B cell (primary cell): ENCODE results near the gene MYH10. TPM values are rescaled to one million over a fixed set of nuclear protein-coding genes. Genes with fewer than 3 reads are reported as not detected.

ENCODE experiments used
- ATAC-seq: fragments of 200-7000 bp; cut with Tn5 transposase; one replicate; pipeline ENCODE4 v1.10.0; 2021; ENCODE audit warnings: low read depth, mild to moderate bottlenecking, moderate number of reproducible peaks, moderate library complexity
- CTCF ChIA-PET: fragments of 350-600 bp; sonication (Branson Sonifier 250); formaldehyde crosslinking; loops from one replicate; lab custom pipeline; 2021; ENCODE audit warnings: antibody characterized with exemption, inconsistent platforms; lab: Charles Lee
- POLR2A ChIA-PET: fragments of 350-600 bp; sonication (Branson Sonifier 250); formaldehyde crosslinking; loops from one replicate; lab custom pipeline; 2021; ENCODE audit warnings: antibody characterized with exemption; lab: Charles Lee
- DNase-seq: peaks from one replicate; pipeline ENCODE4 v3.0.0; 2013
- H2AFZ ChIP-seq: 2 replicates; pipeline ENCODE4 v1.6.1; 2012; ENCODE audit warnings: mild to moderate bottlenecking, low read depth, low read length; ENCODE audit not compliant: insufficient read depth, poor library complexity, severe bottlenecking
- H3K27ac ChIP-seq, 2 donors: 1 replicate in 1 of 2; 2 replicates in 1 of 2; pipeline ENCODE4 v1.5.1; 2012 to 2013; ENCODE audit warnings: low read length in 2 of 2, mild to moderate bottlenecking in 2 of 2, moderate library complexity in 1 of 2
- H3K27me3 ChIP-seq, 4 experiments: fragments of 200-600 bp in 1 of 4; sonication (generic) in 1 of 4; replicated peaks in 1 of 4; 1 replicate in 2 of 4; 2 replicates in 2 of 4; pipeline versions ENCODE4 v1.6.1 to v1.7.0; 2013 to 2016; ENCODE audit warnings: low read length in 3 of 4, mild to moderate bottlenecking in 2 of 4, mixed read lengths in 1 of 4, moderate library complexity in 1 of 4; ENCODE audit not compliant: insufficient read depth in 4 of 4, control insufficient read depth in 3 of 4; ENCODE audit errors: control extremely low read depth in 1 of 4
- H3K36me3 ChIP-seq, 2 experiments: replicated peaks in 1 of 2; 1 replicate in 1 of 2; 2 replicates in 1 of 2; pipeline versions ENCODE4 v1.6.1 to v1.7.1; 2013; ENCODE audit warnings: low read length in 1 of 2; ENCODE audit not compliant: insufficient read depth in 2 of 2, control insufficient read depth in 1 of 2; ENCODE audit errors: control extremely low read depth in 1 of 2, extremely low read depth in 1 of 2
- H3K4me1 ChIP-seq, 2 donors: fragments of 200-600 bp in 1 of 2; sonication (generic) in 1 of 2; 1 replicate in 1 of 2; 2 replicates in 1 of 2; pipeline versions ENCODE4 v1.5.1 to v1.6.1; 2013 to 2017; ENCODE audit warnings: low read length in 2 of 2; ENCODE audit not compliant: control insufficient read depth in 2 of 2, insufficient read depth in 2 of 2
- H3K4me2 ChIP-seq: replicated peaks from 2 replicates; pipeline ENCODE3; 2012; ENCODE audit warnings: mild to moderate bottlenecking, low read depth, low read length; ENCODE audit not compliant: poor library complexity, severe bottlenecking
- H3K4me3 ChIP-seq, 5 experiments: fragments of 200-600 bp in 1 of 5; sonication (generic) in 1 of 5; 1 replicate in 3 of 5; 2 replicates in 2 of 5; pipeline versions ENCODE4 v1.5.1 to v1.7.0; 2011 to 2016; ENCODE audit warnings: low read length in 4 of 5, mild to moderate bottlenecking in 4 of 5, low read depth in 2 of 5, control low read depth in 1 of 5, moderate library complexity in 1 of 5; ENCODE audit not compliant: insufficient read depth in 1 of 5; ENCODE audit errors: control extremely low read depth in 1 of 5, extremely low read depth in 1 of 5
- H3K79me2 ChIP-seq: fragments of 200-600 bp; sonication (generic); one replicate; pipeline ENCODE4 v1.6.0; 2016; ENCODE audit warnings: low read length; ENCODE audit not compliant: control insufficient read depth, insufficient read depth
- H3K9ac ChIP-seq: fragments of 200-600 bp; sonication (generic); 2 replicates; pipeline ENCODE4 v1.6.1; 2017; ENCODE audit warnings: mild to moderate bottlenecking, low read length, moderate library complexity
- H3K9me3 ChIP-seq, 3 donors: one replicate each; pipeline versions ENCODE4 v1.6.1 to v1.7.1; 2013; ENCODE audit warnings: low read length in 2 of 3; ENCODE audit not compliant: control insufficient read depth in 2 of 3, insufficient read depth in 1 of 3; ENCODE audit errors: control extremely low read depth in 1 of 3
- H4K20me1 ChIP-seq: 2 replicates; pipeline ENCODE4 v1.6.0; 2012; ENCODE audit warnings: mild to moderate bottlenecking, low read length; ENCODE audit not compliant: insufficient read depth, control insufficient read depth, poor library complexity, severe bottlenecking
- H3K27ac Mint-ChIP-seq: one replicate; pipeline ENCODE4 v1.8.0; 2021; ENCODE audit warnings: mixed read lengths
- H3K27me3 Mint-ChIP-seq: one replicate; pipeline ENCODE4 v1.8.0; 2021; ENCODE audit warnings: mixed read lengths
- H3K4me1 Mint-ChIP-seq: one replicate; pipeline ENCODE4 v1.8.0; 2021; ENCODE audit warnings: mixed read lengths
- H3K4me3 Mint-ChIP-seq: one replicate; pipeline ENCODE4 v1.8.0; 2021; ENCODE audit warnings: mixed read lengths
- H3K9me3 Mint-ChIP-seq: one replicate; pipeline ENCODE4 v1.8.0; 2022; ENCODE audit warnings: mixed read lengths; ENCODE audit not compliant: insufficient read depth
- CTCF ChIP-seq: fragments of 200-600 bp; IDR thresholded peaks from one replicate; pipeline ENCODE4 v1.8.0; 2022; ENCODE audit warnings: antibody characterized with exemption, mild to moderate bottlenecking
- EZH2 ChIP-seq: IDR thresholded peaks from 2 replicates; pipeline ENCODE4 v1.6.1; 2012; ENCODE audit warnings: borderline replicate concordance, low read depth, mild to moderate bottlenecking, moderate library complexity, low read length; ENCODE audit not compliant: insufficient read depth, poor library complexity, severe bottlenecking
- WGBS: methylation state at CpG from one replicate; pipeline ENCODE4 v1.1.5; 2013; ENCODE audit warnings: missing lambda C conversion rate; ENCODE audit not compliant: insufficient coverage; 5-methylcytosine and 5-hydroxymethylcytosine counted together
- intact Hi-C: fragments of 100-400 bp; cut with micrococcal nuclease; formaldehyde crosslinking; loops from one replicate; pipeline ENCODE4 v1.10.0; 2022
- polyA plus RNA-seq: library from polyadenylated mRNA; depleted of rRNA; stranded (reverse); fragments of >200 nt; gene quantifications from 2 replicates; pipeline ENCODE4 v1.2.3, GENCODE V29; 2012
- total RNA-seq, 2 donors: library from RNA; stranded (reverse); fragments of 120-200 nt in 1 of 2; gene quantifications; 1 replicate in 1 of 2; 2 replicates in 1 of 2; pipeline versions ENCODE4 v1.2.3 to v1.2.4, GENCODE V29; 2013 to 2022

Gene MYH10
- total and polyA plus RNA-seq, 2 donors (not counting 1 experiment from before 2014, with no cell fraction given): 0.04 to 1.7 TPM

GRCh38 chr17:8670421-8670820 lies 39.9 kb upstream of the MYH10 start:
- H3K4me1 ChIP-seq: no peaks in the 10 kb centered on the region

GRCh38 chr17:8668176-8668740 lies 37.7 kb upstream of the MYH10 start:
- Mint-ChIP-seq H3K27me3 (peaks cover 20% of the 10 kb centered on the region), H3K27ac (no peak overlapping the region), H3K4me1 (no peaks in the 10 kb centered on the region), H3K9me3 (no peaks in the 10 kb centered on the region), H3K4me3 (no peak overlapping the region)
- WGBS: no CpG with 5 or more reads among the region's 4 CpGs
- Histone ChIP-seq H3K9ac (no peak overlapping the region), H3K27ac (no peak overlapping the region), H4K20me1 (no peaks in the 10 kb centered on the region), H3K4me2 (no peak overlapping the region), H3K79me2 (no peaks in the 10 kb centered on the region), H3K27me3 (peaks cover 0 to 4% (median 2%) of the 10 kb centered on the region in 4 experiments), H3K4me1 (no peaks in the 10 kb centered on the region), H3K9me3 (no peaks in the 10 kb centered on the region), H2AFZ (no peak overlapping the region), H3K36me3 (no peaks in the 10 kb centered on the region), H3K4me3 (no peak overlapping the region)
- no peak for TF ChIP-seq EZH2
- no peak for TF ChIP-seq CTCF
- POLR2A ChIA-PET: no interaction called here
- intact Hi-C loops: no loop called here
- DNase-seq (no peak), ATAC-seq (no peak)
- CTCF ChIA-PET: no interaction called here

More at GRCh38 chr17:8670421-8670820, 39.9 kb upstream of the MYH10 start:
- H3K9me3 Mint-ChIP-seq: no peaks in the 10 kb centered on the region
- POLR2A ChIA-PET: no interaction called here
- Histone ChIP-seq H3K4me3 (no peak overlapping the region), H3K79me2 (no peaks in the 10 kb centered on the region), H3K27me3 (peaks cover 0 to 4% (median 2%) of the 10 kb centered on the region in 4 experiments), H3K9me3 (no peaks in the 10 kb centered on the region), H3K36me3 (no peaks in the 10 kb centered on the region), H2AFZ (no peak overlapping the region), H4K20me1 (no peaks in the 10 kb centered on the region), H3K27ac (no peak overlapping the region), H3K4me2 (no peak overlapping the region), H3K9ac (no peak overlapping the region)
- H3K4me1 Mint-ChIP-seq: no peaks in the 10 kb centered on the region
- DNase-seq (no peak), ATAC-seq (no peak)
- TF ChIP-seq EZH2 (no peak), CTCF (no peak)
- peaks cover 10% of the 10 kb centered on the region for H3K27me3 Mint-ChIP-seq
- no peak overlapping the region for H3K27ac Mint-ChIP-seq
- H3K4me3 Mint-ChIP-seq: no peak overlapping the region
- intact Hi-C loops: no loop called here
- 88% methylated on average over 3 of the region's 4 CpGs for WGBS
- CTCF ChIA-PET: no interaction called here
